ENCODE measurements around the gene MAP2K3.
"Not testable (repeated sequence)": the region's sequence is repeated elsewhere in the genome, so short reads cannot be mapped to it uniquely, and the experiment has no call there.

DNA sequence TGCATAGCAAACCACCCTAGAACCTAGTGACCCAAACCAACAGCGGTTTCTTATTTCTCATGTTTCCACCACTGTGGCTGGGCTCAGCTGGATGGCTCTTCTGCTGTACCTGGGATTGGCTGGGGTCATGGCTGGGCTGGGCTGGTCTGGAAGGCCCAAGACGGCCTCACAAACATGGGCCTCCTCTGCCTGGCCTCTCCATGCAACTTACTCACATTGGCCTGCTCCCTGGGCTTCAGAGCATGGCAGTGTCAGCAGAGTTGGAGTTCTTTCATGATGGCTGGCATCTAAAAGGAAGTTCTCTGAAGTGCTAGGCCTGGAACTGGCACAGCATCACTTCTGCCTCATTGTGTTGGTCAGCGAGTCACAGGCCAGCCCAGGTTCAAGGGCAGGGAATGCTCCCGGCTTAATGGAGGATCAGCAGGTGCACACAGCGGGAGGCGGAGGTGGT, 24.4 kb downstream of the MAP2K3 start:
- TF ChIP-seq, protein P1, sequence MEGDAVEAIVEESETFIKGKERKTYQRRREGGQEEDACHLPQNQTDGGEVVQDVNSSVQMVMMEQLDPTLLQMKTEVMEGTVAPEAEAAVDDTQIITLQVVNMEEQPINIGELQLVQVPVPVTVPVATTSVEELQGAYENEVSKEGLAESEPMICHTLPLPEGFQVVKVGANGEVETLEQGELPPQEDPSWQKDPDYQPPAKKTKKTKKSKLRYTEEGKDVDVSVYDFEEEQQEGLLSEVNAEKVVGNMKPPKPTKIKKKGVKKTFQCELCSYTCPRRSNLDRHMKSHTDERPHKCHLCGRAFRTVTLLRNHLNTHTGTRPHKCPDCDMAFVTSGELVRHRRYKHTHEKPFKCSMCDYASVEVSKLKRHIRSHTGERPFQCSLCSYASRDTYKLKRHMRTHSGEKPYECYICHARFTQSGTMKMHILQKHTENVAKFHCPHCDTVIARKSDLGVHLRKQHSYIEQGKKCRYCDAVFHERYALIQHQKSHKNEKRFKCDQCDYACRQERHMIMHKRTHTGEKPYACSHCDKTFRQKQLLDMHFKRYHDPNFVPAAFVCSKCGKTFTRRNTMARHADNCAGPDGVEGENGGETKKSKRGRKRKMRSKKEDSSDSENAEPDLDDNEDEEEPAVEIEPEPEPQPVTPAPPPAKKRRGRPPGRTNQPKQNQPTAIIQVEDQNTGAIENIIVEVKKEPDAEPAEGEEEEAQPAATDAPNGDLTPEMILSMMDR (IDR thresholded peaks at IDR 0.05) = not testable (repeated sequence)
- TF ChIP-seq POLR2A (IDR thresholded peaks at IDR 0.05; ENCODE audit: low read depth) = not testable (repeated sequence)

Data from esophagus muscularis mucosa (tissue), 3 donors.